Prostate gland (tissue), 2 donors: ENCODE measurements around the gene GNB1.

Source experiments
- POLR2AphosphoS5 ChIP-seq: sonication (generic); formaldehyde crosslinking; IDR thresholded peaks from one replicate; pipeline ENCODE4 v1.6.1; 2017; ENCODE audit warnings: antibody characterized with exemption
- TF ChIP-seq, protein P1 (sequence below), 4 experiments: fragments of 200-600 bp in 2 of 4; fragments of 450-650 bp in 2 of 4; sonication (generic) in 2 of 4; IDR thresholded peaks; 1 replicate in 3 of 4; 2 replicates in 1 of 4; pipeline ENCODE4 v1.5.1; 2016 to 2019; ENCODE audit warnings: antibody characterized with exemption in 4 of 4, mild to moderate bottlenecking in 2 of 4, moderate library complexity in 2 of 4

DNA sequence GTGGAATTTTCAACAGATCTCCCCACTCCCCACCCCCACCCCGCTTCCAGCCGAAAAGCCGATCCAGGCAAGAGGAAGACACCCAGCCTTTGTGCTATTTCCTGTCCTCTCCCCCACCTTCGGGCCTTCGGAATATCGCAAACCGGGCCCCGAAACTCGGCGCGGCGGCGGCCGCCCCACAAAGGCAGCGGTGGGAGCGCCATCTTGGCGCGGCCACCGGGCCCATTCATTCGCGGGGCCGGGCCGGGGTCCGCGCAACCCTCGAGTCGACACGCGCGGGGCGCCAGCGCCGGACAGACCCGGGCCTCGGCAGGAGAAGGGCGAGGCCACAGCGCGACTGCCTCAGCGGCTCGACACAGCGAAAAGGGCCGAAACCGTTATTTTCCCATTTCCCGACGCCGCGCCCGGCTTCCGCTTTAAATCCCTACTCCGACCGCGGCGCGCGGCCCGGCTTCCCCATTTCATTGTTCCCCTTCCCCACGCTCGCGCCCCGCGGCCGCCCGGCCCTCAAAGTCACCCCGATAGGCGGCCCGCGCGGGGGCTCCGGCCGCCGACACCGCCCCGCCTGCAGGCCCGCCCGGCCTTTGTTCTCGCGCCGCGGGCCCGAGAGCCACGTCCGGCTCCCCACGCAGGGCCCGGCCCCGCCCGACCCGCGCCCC, 911 bp downstream of the GNB1 start:
- TF ChIP-seq, protein P1, sequence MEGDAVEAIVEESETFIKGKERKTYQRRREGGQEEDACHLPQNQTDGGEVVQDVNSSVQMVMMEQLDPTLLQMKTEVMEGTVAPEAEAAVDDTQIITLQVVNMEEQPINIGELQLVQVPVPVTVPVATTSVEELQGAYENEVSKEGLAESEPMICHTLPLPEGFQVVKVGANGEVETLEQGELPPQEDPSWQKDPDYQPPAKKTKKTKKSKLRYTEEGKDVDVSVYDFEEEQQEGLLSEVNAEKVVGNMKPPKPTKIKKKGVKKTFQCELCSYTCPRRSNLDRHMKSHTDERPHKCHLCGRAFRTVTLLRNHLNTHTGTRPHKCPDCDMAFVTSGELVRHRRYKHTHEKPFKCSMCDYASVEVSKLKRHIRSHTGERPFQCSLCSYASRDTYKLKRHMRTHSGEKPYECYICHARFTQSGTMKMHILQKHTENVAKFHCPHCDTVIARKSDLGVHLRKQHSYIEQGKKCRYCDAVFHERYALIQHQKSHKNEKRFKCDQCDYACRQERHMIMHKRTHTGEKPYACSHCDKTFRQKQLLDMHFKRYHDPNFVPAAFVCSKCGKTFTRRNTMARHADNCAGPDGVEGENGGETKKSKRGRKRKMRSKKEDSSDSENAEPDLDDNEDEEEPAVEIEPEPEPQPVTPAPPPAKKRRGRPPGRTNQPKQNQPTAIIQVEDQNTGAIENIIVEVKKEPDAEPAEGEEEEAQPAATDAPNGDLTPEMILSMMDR (IDR thresholded peaks at IDR 0.05): no peak
- no peak for TF ChIP-seq POLR2AphosphoS5
